NCI-H1694 treated with DMSO at 0.1 percent for 48 hours (cell line): Measurements from ENCODE around the gene MRPS34.
"Not testable (repeated sequence)": the region's sequence is repeated elsewhere in the genome, so short reads cannot be mapped to it uniquely, and the experiment has no call there.

Experiments
- DNase-seq: peaks from one replicate; lab custom pipeline; 2025; lab: John Stamatoyannopoulos, UW

Gene MRPS34

DNA sequence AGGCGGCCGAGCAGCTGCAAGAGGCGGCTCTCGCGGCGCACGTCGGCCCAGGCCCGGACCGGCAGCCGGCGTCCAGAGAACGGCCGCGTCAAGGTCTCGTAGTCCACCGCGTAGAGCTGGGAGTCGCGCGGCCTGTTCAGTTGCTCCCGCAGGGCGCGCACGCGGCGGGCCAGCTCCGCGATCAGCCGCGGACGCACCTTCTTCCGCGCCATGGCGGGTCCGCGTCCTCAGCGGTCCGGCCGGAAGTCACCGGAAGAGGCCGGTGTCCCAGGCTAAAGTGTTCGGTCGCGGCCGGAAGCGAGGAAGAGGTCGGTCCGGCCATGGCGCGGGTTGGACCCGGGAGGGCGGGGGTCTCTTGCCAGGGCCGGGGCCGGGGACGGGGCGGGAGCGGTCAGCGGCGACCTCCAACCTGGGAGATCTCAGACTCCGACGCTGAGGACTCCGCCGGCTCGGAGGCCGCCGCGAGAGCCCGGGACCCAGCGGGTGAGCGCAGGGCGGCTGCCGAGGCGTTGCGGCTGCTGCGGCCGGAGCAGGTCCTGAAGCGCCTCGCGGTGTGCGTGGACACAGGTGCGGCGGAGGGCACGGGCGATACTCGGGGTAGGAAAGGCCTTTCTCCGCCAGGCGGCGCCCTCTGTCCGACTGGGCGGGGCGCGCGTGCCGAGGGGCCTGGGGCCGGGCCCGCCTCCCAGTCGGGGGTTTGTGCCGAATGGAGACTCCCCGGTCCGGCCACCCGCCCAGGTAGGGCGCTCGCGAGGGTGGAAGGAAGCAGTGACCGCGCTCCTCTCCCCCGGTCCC lies at the start of gene MRPS34:
Gene MRPS34 (minus strand): TSS at position 227 of the 795 bp plus-strand sequence. CDS start 15 bp downstream, at position 212.
- peak; percentile 39 for DNase-seq

DNA sequence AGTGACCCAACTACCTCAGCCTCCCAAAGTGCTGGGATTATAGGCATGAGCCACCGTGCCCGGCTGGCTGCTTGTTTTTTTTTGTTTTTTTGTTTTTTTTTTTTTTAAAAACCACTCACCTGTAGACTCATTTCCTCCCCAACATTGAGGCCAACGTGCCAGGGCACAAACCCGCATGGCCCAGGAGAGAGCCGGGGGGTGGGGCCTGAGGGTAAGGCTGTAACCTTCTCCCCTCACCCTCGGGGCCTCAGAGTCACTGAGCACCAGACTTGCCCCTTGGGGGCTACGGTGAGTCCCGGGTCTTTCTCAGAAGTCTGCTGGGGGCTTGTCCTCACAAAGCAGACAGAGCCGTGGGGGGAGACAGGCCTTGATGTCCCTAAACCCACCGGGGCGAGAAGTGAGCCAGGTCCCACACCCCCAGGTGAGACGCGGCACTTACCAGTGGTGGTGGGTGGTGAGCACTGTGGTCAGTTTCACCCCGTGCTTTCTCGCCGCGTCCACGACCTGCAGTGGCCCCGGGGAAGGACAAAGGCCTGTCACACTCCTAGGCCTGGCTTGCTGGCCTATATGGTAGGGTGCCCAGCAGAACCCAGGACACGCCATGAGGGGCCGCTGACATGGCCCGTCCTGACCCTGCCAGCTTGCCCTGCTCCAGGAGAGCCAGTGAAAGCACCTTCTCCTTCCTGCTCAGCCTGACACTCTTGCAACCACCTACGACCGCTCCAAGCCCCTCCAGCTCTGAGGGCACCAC lies 49.1 kb upstream of the MRPS34 start:
- no peak for DNase-seq

DNA sequence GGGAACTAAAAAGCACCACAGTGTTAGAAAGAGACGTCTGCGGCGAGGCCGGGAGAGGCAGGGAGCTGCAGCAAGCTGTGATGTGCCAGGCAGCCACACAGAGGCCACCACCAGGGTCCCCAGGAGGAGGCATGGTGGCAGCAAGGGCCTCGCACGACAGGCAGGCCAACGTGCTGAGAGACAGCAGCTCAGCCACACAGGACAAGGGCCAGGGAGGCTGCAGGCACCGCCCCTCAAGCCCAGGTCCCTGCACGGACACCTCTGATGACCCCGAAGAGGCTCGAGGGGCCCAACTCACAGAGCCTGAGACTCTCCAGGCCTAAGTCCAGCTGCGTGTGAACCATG lies 48.0 kb upstream of the MRPS34 start:
- no peak for DNase-seq

DNA sequence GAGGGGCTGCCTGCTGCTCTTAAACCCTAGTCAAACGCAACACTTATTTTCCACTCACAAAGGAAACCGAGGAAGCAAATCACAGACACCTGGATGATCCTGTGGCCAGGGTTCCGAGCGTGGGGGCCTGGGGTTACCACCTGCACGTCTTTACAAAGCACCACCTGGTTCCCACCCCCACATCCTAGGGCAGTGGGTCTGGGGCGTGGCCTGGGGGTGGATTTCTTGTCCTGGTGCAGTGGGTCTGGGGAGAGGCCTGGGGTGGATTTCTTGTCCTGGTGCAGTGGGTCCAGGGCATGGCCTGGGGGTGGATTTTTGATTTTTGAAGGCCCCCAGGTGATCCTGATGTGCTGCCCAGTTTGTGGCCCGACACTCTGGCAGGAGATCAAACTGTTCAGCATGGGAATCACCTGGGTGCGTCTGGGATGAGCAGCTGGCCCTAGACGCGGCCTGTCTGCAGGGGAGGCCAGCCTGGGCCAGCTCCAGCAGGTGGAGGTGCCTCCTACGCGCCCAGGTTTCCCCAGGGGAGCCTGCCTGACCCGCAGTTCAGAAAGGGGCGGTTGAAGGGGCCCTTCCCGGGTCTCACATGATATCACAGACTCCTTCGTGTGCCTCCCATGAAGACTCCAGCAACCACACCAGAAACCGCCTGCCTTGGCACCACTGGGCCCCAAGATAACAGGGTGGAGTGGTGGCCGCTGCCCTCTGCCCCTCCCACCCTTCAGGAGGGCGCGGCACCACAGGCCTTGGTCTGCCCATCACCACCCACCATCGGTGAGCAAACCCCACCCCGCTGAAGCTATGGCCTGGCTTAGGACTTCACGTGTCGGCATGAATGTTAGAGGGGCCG lies 47.4 kb upstream of the MRPS34 start:
- DNase-seq: no peak

DNA sequence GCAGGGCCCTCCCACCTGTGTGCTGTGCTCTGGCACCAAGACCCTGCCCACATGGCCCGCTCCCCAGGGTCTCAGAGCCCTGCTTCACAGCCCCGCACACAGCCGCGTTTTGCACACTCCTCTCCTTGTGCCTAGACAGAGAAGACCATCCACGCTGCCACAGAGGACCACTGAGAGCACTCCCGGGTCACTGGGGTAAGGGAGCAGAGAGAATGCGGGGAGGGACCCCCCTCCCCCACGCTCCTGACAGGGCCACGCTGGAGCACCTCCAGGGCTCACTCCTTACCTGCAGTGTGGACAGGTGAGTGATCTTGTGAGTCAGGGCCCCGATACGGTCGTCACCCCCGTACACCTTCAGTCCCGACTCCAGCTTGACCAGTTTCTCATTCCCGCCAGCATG lies 46.7 kb upstream of the MRPS34 start:
- no peak for DNase-seq

DNA sequence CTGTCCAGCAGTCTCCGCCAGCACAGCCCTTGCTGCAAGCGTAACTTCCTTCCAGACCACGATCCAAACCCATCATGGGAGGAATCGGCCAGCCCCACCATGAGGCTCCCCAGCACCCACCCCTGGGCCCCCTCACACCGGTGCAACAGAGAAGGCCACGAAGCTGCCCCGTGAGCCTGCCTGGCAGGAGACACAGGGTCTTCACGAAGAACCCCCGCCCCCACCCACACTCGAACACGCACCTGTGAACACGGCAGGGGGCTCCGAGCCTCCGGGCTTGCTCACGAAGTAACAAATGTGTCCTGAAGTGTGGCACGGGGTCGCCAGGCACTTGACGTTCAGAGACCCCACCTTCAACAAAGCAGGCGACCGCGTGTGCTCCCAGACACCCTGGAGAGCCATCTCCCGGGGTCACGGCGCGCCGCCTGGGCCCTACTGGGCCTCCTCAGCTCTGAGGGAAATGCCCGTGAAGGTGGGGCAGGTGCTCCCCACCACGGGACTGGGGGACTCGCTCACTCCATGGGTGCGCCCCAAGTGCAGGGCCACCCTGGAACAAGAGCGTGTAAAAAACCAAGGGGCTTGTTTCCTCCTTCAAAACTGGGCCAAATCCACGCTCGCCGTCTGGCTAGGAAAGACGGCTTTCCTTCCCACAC lies 46.1 kb upstream of the MRPS34 start:
- no peak for DNase-seq

DNA sequence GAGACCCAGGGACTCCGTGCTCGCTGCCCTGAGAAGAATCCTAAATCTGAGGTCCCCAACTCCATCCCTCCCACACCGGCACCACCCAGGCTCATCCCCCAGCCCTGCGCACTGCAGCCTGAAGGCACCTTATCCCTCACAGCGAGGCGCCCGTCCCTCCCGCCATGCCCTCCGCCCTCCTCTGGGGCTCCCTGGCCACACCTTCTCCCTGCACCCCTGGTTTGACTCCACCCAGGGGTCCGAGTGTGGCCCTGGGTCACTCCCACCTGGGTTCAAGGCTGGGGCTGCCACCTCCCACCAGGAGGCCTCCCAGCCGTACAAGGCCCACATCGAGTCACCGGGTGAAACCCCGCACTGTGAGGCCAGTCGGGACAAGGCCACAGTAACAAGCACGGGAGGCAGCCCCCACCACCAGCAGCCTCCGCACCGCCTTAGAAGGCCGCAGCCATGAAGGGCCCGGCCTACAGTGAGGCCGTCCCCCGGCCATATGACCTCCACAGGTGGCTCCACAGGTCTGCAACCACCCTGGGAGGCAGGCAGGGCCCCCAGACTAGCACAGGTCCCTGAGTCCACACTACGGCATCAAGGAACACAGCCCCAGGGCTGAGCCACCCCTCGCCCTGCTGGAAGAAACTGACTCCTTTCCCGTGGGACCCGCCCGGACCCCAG lies 45.4 kb upstream of the MRPS34 start:
- no peak for DNase-seq

DNA sequence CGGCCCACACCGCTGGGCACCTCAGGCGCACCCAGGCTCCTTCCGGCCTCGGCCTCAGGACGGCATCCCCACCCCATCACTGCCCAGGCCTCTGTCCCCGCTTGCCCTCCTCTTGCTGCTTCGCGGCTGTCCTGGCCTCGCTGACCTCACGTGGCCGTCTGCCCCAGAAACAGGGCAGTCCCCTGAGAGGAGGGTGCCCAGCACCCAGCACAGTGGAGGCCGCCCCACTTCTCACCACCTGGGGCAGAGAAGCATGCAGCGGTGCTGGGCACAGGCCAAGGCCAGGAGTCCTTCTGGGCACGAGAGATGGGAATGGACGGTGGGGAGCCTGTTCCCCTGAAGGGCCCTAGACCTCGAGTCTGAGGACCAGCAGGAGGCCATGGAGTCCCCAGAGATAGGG lies 44.8 kb upstream of the MRPS34 start:
- no peak for DNase-seq

DNA sequence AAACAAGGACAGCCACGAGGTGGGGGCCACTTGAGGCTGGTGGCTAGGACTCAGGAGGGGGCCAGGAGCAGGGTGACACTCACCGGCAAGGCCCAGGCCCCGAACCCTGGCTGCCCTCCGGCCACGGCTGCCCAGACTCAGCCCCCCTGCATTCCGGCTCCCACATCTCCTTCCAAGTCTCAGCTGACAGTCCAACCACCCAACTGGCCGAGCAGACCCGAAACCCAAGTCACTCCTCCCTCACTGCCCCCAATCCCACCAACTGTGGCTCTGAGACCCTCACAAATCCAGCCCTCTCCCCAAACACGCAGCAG lies 44.3 kb upstream of the MRPS34 start:
- DNase-seq: no peak

DNA sequence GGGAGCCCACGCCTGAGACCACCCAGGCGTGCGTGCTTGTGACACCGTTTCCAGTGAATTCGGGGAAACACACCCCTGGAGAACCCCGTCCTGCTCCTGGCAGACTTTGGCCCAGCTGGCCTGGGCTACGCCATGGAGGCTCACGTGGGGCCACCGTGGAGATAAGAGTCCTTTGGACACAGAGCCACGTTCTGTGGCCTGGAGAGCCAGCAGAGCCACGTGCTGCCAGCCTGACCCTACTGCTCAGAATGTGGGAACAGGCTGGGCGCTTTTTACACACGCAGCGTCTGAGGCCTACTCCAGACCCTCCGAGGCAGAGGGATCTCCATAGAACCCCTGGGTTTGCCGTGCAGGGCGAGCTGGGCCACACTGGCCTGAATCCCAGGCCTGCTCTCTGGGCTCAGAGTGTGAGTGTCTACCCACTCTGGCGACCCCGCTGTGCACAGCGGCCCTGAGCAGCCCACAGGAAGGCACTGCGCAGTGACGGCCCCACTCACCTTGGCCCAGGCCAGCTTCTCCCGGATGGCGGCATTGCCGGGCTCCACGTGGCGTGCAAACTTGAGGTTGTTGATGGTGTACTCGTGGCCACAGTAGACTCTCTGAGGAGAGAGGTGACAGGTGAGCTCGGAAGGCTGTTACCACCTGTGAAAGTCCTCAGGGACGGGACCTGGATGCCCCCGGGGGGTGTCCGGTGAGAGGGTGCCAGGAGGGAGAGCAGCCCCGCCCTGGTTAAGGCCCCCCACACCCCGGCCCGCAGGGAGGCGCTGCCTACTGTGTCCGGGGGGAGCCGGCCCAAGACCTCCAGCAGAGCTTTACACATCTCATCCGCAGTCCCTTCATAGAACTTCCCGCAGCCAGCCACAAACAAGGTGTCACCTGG lies 43.7 kb upstream of the MRPS34 start:
- DNase-seq: no peak

DNA sequence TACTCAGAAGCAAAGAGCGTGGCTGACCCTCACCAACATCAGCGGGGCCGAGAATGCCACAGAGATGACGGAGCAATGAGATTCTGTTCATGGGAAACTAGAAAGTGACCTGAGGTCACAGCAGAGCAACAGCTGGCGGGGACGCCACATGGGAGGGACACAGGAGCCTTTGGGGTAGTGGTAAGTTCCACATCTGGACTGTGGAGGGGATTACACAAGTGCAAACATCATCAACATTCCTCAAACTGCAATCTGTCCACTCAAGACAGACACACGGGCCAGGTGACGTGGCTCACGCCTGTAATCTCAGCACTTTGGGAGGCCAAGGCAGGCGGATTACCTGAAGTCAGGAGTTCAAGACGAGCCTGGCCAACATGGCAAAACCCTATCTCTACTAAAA lies 42.5 kb upstream of the MRPS34 start:
- no peak for DNase-seq

DNA sequence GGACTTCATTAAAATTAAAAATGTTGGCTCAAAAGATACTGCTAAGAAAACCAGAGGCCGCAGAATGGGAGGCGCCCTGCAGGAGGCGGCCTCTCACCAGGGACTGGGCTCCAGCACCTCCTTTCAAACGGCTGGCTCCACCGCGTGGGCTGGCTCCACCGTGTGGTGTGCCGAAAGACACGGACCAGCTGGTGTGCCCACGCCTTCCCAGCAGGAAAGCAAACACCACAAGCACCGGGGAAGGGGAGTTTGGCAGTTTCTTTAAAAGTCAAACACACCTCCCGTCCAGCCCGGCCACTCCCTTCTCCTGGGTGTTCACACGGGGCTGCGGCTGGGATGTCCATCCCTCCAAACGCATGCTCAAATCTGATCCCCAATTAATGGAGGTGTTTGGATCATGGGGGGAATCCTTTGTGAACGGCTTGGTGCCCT lies 39.8 kb upstream of the MRPS34 start:
- peak; percentile 11 for DNase-seq

DNA sequence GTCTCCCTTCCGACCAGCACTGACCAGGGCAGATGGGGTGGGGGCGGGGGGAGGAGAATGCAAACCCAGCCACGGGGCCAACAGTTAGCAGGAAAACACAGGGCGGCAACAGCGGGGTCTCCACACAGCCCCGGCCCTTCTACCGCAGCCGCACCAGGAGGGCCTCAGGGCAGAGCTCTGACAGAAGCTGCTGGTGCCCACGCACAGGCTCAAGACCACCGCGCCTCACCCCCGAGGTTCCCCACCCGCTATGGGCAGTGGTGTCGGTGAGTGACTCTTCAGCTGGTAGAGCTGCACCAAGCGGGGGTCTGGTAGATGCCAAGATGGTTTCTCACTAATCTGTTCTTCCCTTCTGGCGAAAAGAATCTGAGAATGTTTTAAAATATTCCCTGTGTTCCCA lies 37.6 kb upstream of the MRPS34 start:
- DNase-seq: no peak

DNA sequence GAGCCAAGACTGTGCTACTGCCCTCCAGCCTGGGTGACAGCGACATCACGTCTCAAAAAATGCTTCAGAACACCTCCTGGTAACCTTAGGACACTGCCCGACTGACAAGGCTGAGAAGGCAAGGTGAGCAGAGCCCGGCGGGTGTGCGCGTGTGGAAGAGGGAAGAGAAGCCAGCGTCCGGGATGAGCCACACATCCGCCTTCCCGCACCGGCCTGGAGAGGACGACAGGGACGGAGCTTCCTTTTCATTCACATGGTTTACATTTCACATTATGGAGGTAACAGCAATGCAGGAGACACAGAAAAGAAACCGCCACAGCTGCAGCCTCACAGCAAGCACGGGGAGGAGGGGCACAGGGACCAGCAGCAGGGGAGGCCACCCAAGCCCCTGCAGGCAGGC lies 37.2 kb upstream of the MRPS34 start:
- DNase-seq: no peak

DNA sequence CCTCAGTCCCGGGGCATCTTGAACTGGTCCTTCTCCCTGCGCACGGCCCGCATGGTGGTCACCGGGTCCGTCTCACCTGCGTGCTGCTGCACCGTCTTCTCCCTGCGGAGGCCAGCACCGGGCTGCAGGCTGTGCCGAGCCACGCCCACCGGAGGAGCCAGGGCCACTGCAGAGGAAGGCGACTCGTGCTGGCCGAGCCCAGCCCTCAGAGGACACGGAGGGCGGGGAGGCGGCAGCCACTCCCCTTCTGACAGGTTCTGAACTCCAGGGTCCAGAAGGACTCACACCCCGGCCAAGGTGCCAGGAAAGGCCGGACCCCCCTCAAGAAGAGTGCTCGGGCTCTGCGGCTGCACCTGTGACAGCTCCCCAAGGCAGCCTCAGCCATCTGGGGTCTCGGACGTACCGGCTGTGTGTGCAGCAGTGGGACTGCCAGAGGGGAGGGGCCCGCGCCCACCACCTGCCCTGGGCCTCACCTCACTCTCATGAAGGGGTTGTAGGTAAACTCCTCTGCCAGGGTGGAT lies 36.4 kb upstream of the MRPS34 start:
- no peak for DNase-seq

DNA sequence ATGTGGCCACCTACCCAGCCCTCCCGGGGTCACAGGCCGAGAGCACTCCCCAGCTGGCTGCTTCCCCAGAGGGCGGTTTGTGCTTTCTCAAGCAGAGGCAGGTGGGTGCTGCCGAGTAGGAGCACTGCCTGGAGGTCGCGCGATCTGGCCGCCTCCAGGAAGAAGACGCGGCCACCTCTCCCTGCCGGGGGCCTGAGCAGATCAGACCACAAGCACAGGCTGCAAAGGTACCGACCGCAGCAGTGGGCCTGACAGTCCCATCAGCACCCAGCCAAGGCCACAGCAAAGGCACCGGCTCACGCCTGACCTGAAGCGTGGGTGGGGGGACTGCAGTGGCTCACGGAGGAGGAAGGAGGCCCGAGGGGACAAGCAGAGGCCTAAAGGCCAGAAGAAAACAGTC lies 35.8 kb upstream of the MRPS34 start:
- no peak for DNase-seq

DNA sequence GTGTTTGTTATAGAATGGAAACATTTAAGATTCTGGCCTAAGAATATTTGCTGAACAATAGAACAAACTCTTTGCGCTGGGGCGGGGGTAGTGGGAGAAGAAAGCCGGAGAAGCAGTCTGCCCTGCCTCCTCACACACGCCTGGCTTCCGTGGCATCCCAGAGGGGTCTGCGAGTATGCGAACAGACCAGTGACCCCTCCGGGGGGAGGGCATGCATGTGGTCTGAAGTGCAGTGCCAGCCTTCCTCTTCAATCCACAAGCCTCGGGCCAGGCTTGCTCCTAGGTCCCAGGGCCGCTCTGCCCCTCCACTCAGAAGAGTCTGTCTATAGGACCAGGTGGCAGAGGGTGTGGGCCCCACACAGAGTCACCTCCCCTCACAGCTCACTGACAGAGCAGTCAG lies 34.7 kb upstream of the MRPS34 start:
- no peak for DNase-seq

DNA sequence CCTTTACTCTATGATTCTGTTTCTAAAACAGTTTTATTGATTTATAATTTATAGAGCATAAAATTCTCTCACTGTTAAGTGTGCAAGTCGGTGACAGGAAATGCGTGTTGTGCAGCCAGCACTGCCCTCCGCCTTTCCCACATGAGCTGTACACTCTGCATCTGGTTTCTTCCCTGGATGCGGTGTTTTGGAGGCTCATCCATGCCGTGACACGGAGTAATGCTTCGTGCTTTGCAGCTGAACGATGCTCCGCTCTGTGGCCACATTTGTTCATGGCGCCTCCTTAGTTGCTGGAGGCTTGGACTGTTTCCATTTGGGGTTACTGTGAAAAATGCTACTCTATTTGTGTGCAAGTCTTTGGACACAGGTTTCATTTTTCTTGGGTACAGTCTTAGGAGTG lies 27.8 kb upstream of the MRPS34 start:
- DNase-seq: no peak

DNA sequence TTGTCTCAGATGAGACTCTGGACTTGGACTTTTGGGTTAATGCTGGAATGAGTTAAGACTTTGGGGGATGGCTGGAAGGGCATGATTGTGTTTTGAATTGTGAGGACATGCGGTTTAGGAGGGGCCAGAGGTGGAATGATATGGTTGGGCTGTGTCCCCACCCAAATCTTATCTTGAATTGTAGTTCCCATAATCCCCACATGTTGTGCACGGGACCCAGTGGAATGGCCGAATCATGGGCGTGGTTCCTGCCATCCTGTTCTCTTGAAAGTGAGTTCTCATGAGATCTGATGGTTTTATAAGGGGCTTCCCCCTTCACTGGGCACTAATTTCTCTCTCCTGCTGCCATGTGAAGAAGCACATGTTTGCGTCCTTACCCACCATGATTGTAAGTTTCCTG lies 26.3 kb upstream of the MRPS34 start:
- not testable (repeated sequence) for DNase-seq

DNA sequence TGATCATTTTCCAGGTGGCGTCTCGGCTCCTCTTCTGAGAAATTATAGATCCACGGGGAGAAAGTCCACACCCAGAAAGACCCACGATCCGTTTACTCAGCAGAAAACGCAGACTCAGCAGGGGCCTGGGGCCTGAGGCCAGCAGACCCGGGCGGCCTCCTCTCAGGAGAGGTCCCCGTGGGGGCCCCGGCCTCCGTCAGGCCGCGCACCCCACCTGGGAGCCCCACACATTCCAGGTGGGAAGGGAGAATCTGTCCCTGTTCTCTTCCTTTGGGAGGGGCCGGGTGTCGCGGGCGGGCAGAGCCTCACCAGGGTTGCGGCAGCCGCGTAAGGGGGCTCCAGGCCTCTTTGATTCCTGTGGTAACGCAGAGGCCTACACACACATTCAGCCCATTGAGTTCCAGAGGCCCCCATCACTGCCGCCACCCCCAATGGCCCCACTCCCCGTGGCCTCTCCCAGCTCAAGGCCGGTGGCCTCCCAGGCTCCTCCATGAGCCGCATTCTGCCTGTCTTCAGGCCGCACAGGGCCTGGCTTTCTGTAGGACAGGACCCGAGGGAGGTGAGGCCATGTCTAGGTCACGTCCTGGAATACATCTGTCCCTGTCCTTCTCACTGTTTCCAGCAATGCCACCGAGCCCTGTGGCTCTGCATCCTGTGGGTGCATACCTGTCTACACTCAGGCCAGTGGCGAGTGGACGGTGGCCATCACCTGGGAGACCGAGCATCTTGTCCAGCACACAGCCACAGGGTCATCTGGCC lies 22.2 kb upstream of the MRPS34 start:
- DNase-seq: no peak
